Mammary epithelial cell (primary cell): ENCODE data around the gene GTPBP4.

Experiments used
- CTCF ChIP-seq, 2 donors: IDR thresholded peaks in 1 of 2; conservative IDR thresholded peaks in 1 of 2; 2 replicates each; pipeline ENCODE4 v1.5.1; 2011 to 2012; ENCODE audit warnings: inconsistent platforms in 2 of 2, low read length in 2 of 2, mild to moderate bottlenecking in 2 of 2, control low read depth in 1 of 2, low read depth in 1 of 2; ENCODE audit not compliant: insufficient read depth in 1 of 2; ENCODE audit errors: extremely low read depth in 1 of 2
- EZH2 ChIP-seq: IDR thresholded peaks from 2 replicates; pipeline ENCODE4 v1.6.1; 2012; ENCODE audit warnings: low read length, inconsistent platforms, borderline replicate concordance

- TF ChIP-seq CTCF (conservative IDR thresholded peaks at IDR 0.05 in 1 of 2, IDR thresholded peaks at IDR 0.05 in 1 of 2; ENCODE audit: extremely low read depth in 1 of 2, insufficient read depth in 1 of 2, low read depth in 1 of 2, low read length in 2 of 2) (no peak), EZH2 (no peak)
Observed at GRCh38 chr10:980468-981093, 7.7 kb upstream of the GTPBP4 start.
